ENCODE measurements around the gene PEA15.

Gene PEA15

DNA sequence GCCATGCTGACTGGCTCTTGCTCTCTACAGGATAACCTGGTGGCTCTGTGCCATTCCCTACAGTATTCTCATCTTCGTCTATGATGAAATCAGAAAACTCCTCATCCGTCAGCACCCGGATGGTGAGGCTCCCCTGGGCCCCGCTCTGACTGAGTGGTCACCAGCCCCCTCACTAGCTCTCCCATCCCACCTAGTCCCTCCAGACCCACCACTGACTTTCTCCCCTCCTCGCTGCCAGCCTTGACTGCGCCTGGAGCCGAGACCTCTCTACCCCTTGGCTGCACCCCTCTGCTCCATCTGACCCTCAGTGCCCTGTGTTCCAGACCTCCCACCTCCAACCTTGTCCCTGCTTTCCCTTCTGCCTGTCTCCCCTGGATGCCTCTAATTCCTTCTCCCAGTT is 18.9 kb upstream of the PEA15 start:
- TF ChIP-seq POLR2A (IDR thresholded peaks at IDR 0.05; ENCODE audit: extremely low read depth, insufficient read length), result no peak
- TF ChIP-seq MYC (IDR thresholded peaks at IDR 0.05; ENCODE audit: low read depth, low read length), result no peak
- TF ChIP-seq, protein P1, sequence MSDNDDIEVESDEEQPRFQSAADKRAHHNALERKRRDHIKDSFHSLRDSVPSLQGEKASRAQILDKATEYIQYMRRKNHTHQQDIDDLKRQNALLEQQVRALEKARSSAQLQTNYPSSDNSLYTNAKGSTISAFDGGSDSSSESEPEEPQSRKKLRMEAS (IDR thresholded peaks at IDR 0.05; ENCODE audit: low read depth, low read length), result no peak
- TF ChIP-seq, protein P2, sequence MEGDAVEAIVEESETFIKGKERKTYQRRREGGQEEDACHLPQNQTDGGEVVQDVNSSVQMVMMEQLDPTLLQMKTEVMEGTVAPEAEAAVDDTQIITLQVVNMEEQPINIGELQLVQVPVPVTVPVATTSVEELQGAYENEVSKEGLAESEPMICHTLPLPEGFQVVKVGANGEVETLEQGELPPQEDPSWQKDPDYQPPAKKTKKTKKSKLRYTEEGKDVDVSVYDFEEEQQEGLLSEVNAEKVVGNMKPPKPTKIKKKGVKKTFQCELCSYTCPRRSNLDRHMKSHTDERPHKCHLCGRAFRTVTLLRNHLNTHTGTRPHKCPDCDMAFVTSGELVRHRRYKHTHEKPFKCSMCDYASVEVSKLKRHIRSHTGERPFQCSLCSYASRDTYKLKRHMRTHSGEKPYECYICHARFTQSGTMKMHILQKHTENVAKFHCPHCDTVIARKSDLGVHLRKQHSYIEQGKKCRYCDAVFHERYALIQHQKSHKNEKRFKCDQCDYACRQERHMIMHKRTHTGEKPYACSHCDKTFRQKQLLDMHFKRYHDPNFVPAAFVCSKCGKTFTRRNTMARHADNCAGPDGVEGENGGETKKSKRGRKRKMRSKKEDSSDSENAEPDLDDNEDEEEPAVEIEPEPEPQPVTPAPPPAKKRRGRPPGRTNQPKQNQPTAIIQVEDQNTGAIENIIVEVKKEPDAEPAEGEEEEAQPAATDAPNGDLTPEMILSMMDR (IDR thresholded peaks at IDR 0.05; ENCODE audit: low read depth, low read length), result no peak
- no peak for DNase-seq (ENCODE audit: low read depth)
- no peak overlapping the region for H3K4me3 ChIP-seq (ENCODE audit: low read depth, low read length)

DNA sequence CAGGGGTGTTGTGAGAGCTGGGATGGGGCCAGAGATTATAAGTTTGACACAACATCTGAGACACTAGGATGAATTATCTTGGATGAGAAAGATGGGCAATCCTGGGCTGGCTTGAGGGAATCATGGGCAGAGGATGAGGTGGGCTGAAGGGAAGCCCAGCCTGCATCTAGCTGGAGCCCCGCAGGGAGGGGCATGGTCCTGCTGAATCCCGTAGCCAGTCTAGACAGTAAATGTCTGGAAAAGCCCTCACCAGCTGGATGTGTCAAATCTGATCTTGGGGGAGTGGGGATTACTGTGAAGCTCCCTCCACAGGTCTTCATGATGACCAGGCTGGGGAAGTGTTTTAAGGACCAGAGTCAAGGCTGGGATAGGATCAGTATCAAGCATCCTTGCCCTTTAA is 18.5 kb upstream of the PEA15 start:
- DNase-seq (ENCODE audit: low read depth), result no peak
- H3K4me3 ChIP-seq (ENCODE audit: low read depth, low read length), result no peak overlapping the region
- TF ChIP-seq, protein P1 (IDR thresholded peaks at IDR 0.05; ENCODE audit: low read depth, low read length), result no peak
- TF ChIP-seq MYC (IDR thresholded peaks at IDR 0.05; ENCODE audit: low read depth, low read length) (no peak), POLR2A (IDR thresholded peaks at IDR 0.05; ENCODE audit: extremely low read depth, insufficient read length) (no peak)
- TF ChIP-seq, protein P2 (IDR thresholded peaks at IDR 0.05; ENCODE audit: low read depth, low read length), result no peak

DNA sequence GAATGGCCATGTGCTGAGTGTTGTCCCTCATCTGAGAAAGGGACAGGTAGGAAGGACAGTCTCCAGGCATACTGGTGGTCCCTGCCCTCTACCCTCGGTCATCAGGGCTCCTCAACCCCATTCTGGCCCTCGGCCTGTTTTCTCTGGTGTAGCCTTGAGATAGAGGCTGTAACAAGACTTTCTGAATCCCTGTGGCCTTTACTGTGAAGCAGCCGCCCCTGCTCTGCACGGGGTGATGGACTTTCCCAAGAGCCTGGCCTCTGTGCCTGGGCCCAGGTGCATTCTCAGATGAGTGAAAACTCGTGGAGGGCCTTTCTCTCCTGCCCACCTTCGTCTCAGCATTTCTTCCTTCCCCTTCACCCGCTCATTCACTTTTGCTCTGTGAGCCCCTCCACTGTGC is 17.8 kb upstream of the PEA15 start:
- no peak overlapping the region for H3K4me3 ChIP-seq (ENCODE audit: low read depth, low read length)
- no peak for TF ChIP-seq POLR2A (IDR thresholded peaks at IDR 0.05; ENCODE audit: extremely low read depth, insufficient read length)
- TF ChIP-seq, protein P1 (IDR thresholded peaks at IDR 0.05; ENCODE audit: low read depth, low read length), result no peak
- TF ChIP-seq, protein P2 (IDR thresholded peaks at IDR 0.05; ENCODE audit: low read depth, low read length), result no peak
- DNase-seq (ENCODE audit: low read depth), result no peak

DNA sequence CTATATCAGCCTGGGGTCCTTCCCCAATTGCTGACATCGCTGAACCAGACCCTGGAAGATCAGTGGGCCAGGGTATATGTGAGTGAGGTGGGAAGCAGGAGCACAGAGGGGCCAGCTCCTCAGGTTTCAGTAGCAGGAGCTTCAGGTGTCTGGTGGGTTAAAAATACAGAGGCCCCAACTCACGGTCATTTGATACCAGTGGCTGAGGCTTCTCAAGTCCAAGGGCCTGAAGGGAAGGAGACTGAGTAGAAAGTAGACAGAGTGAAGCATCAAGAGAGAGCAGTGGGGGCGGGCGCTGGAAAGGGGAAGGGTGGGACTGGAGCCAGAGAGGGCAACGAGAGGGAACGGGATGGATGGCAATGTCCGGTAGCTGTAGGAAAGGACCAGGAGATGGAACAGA is 16.8 kb upstream of the PEA15 start:
- H3K4me3 ChIP-seq (ENCODE audit: low read depth, low read length), result no peak overlapping the region
- DNase-seq (ENCODE audit: low read depth), result no peak
- TF ChIP-seq, protein P1 (IDR thresholded peaks at IDR 0.05; ENCODE audit: low read depth, low read length), result no peak
- TF ChIP-seq, protein P2 (IDR thresholded peaks at IDR 0.05; ENCODE audit: low read depth, low read length), result no peak
- TF ChIP-seq POLR2A (IDR thresholded peaks at IDR 0.05; ENCODE audit: extremely low read depth, insufficient read length) (no peak), MYC (IDR thresholded peaks at IDR 0.05; ENCODE audit: low read depth, low read length) (no peak)

DNA sequence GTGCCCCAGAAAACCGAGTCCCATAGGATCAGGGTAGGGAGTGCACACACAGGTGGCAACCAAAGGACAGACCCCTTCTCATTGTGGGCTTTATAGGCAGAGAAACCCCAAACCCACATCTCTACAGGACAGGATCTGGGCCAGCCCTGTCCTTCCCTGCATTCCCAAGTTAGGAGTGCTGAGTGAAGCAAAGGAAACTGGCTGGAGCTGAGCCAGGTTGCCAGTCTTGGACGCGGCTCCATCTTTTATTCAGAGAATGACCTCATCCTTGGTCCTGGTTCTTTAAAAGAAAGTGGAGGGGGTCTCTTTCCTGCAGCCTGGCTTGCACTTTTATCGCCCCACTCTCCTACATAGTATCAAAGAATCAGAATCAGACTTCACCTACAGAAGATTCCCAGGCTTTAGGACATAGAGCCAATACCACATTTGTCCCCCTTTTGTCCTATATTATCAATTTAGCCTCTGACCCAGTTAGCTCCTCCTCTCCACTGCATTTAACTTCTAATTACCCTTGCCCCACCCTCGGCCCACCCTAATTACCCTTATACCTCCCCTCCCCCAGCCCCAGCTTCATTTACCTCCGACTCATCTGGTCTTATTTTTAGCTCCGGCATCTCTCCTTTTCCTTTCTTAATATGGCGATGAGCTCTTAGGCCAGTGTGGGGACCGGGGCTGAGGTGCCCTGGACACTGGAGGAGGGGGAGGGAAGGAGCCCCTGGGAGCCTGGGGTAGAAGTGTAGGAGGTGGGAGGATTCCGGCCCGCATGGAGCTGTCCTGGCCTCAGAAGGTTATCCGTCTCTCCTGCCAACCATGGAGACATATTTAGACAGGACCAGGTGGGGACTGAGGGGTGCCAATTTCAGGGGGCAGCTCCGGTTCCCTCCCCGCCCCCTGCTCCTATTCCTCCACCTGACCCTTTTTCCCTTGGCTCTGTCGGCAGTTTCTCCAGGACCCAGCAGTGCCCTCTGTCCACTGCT is 15.2 kb upstream of the PEA15 start, which contains the start of gene CASQ1:
CASQ1 (plus strand) TSS at position 927 of the 977 bp plus-strand sequence. CDS start 177 bp downstream, outside the sequence.
- DNase-seq (ENCODE audit: low read depth), result no peak
- H3K4me3 ChIP-seq (ENCODE audit: low read depth, low read length), result no peak within 1 kb of the TSS
- no peak for TF ChIP-seq MYC (IDR thresholded peaks at IDR 0.05; ENCODE audit: low read depth, low read length)
- no peak for TF ChIP-seq POLR2A (IDR thresholded peaks at IDR 0.05; ENCODE audit: extremely low read depth, insufficient read length)
- TF ChIP-seq, protein P2 (IDR thresholded peaks at IDR 0.05; ENCODE audit: low read depth, low read length), result no peak
- TF ChIP-seq, protein P1 (IDR thresholded peaks at IDR 0.05; ENCODE audit: low read depth, low read length), result no peak
